NAMALWA (cell line): ENCODE measurements around the gene GPR15.

ENCODE experiments used
- DNase-seq: peaks from one replicate; pipeline ENCODE4 v3.0.0-alpha.2; 2015; ENCODE audit warnings: low spot score

Gene GPR15

DNA sequence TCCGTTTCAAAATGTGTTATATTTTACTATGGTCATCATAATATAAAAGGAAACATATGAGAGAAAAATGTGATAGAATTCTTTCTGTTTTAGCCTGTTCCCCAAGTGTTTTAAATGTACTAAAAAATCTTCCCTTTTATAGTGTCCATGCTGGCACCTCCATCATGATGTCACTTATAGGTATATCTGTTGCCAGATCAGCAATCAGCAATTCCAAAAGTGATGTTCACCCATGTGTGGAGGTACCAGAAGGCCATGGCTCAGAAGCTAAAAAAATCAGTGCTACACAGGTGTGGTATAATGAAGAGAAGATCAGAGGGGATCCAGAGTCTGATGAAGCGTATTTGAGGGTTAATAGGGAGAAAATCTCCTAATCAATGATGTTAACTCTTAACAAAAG lies 1.1 kb upstream of the GPR15 start:
- DNase-seq, result no peak

- DNase-seq, result no peak
Observed at GRCh38 chr3:98532275-98532637, 478 bp downstream of the GPR15 start.

GRCh38 chr3:98532709-98533571 lies 1.2 kb downstream of the GPR15 start:
- no peak for DNase-seq

GRCh38 chr3:98534168-98534567 lies 2.4 kb downstream of the GPR15 start:
- DNase-seq, result no peak

DNA sequence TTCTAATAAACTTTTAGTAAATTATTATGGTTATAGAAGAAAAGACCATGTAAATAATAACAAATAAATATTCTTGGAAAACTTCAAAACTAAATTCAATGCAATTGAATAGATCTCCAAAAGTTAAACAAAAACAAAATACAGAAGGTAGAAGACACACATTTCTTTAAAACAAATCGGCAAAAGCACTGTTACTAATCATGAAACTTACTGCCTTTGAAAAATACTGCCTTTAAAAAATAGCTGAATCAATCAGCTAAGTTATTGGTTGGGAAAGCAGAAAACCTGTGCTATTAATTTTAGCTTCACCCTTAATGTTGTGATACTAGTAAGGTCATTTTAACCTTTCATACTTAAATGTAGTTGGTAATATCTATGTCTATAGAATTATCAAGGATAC lies 3.0 kb downstream of the GPR15 start:
- DNase-seq, result no peak

DNA sequence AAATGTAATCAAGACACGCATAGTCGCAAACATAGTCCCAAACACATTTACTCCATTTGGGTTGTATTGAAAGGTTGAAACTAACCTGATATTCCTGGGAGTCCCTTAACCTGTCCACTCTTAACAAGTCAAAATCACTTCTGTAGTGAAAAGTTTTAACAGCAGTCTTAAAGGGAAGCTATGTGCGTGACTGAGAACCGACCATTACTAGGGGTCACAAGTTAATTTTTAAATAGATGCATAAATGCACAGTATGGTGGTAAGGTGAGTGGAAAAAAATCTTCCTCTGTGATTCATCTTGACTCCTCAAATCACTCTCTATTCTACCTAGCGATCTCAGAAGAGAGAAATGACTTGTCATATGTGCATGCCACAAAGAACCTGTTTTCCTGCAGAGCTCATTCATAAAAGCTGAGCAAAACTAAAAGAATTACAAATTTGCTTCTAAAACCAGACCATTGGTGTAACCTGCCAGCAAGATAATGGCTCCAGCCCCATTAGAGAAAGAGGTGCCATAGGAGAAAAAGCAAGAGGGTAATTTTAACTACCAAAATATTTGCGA lies 4.8 kb downstream of the GPR15 start:
- no peak for DNase-seq

- DNase-seq, result peak; percentile 63
Observed at GRCh38 chr3:98540346-98540745, 8.6 kb downstream of the GPR15 start.

- DNase-seq, result no peak
Observed at GRCh38 chr3:98541695-98542094, 9.9 kb downstream of the GPR15 start.

DNA sequence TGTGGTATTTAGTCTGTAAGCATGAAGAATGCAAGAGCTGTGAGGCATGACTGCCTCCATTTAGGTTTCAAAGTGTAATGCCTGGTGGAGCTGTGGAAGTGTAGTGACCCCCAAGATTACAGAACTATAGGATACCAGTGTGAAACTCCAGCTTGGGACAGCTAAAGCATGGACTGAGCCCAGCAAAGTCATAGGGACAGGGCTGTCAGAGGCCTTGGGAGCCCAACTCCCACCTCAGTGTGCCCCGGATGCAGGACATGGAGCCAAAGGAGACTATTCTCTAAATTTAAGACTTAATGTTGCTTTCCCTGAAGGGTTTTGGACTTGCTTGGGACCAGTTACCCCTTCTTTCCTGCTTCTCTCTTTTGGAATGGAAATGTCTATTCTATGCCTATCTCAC lies 10.8 kb downstream of the GPR15 start:
- no peak for DNase-seq

- no peak for DNase-seq
Observed at GRCh38 chr3:98545940-98546339, 14.2 kb downstream of the GPR15 start.

- no peak for DNase-seq
Observed at GRCh38 chr3:98548544-98548943, 16.8 kb downstream of the GPR15 start.

DNA sequence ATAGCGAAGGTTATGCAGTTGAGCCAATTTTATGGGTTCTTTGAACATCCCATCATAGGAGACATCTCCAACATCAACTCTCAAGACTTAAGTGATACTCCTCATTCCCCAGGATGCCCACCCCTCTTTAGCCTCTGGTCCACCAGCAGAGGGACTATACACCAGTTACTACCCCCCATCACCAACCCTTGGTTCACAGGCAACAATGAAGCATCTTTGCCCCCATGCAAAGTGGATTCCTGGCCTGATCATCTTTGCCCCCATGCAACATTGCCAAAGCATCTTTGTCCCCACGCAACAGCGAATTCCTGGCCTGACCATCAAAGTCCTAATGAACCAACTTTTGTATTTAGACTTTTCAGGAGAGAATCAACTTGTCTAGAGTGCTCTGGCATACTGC lies 19.1 kb downstream of the GPR15 start:
- DNase-seq, result no peak

DNA sequence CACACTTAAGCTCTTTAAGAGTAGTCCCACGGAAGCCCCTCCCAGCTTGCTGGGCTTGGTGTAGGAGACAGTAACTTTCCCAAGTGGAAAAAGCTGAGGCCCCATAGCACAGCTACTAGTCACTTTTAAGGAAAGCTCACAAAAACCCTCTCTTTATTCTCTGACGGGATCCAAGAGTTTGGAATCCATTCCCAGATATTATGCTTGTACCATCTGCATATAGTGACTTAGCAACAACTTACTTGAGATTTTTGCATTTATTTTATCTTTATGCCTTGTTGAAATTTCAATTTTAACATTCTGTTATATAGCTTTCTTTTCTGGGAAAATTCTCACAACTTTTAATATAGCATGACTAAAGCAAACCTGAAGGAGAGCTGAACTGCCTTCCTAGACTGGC lies 19.5 kb downstream of the GPR15 start:
- DNase-seq, result no peak

- no peak for DNase-seq
Observed at GRCh38 chr3:98551754-98552153, 20.0 kb downstream of the GPR15 start.

- no peak for DNase-seq
Observed at GRCh38 chr3:98552232-98553020, 20.6 kb downstream of the GPR15 start.

- no peak for DNase-seq
Observed at GRCh38 chr3:98553021-98553563, 21.3 kb downstream of the GPR15 start.

DNA sequence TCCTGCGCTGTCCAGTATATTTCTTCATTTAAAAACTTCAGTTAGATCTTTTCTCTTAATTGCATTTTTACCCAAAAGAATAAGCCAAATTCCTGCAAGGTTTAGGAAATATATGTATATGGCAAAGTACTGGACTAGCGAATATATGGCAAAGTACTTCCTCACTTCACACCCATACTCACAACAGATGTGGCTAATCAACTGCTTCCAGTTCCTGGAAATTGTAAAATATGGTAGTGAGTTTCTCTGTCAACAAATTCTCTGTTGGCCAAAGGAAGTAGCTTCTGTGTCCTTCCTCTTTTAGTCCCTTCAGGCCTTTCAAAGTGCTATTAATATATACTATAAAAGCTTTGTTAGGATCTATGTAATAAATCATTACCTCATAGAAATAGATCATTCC lies 22.0 kb downstream of the GPR15 start:
- no peak for DNase-seq

- DNase-seq, result no peak
Observed at GRCh38 chr3:98554580-98554979, 22.8 kb downstream of the GPR15 start.

- no peak for DNase-seq
Observed at GRCh38 chr3:98555025-98555379, 23.2 kb downstream of the GPR15 start.

GRCh38 chr3:98556164-98557130 lies 24.7 kb downstream of the GPR15 start:
- no peak for DNase-seq

DNA sequence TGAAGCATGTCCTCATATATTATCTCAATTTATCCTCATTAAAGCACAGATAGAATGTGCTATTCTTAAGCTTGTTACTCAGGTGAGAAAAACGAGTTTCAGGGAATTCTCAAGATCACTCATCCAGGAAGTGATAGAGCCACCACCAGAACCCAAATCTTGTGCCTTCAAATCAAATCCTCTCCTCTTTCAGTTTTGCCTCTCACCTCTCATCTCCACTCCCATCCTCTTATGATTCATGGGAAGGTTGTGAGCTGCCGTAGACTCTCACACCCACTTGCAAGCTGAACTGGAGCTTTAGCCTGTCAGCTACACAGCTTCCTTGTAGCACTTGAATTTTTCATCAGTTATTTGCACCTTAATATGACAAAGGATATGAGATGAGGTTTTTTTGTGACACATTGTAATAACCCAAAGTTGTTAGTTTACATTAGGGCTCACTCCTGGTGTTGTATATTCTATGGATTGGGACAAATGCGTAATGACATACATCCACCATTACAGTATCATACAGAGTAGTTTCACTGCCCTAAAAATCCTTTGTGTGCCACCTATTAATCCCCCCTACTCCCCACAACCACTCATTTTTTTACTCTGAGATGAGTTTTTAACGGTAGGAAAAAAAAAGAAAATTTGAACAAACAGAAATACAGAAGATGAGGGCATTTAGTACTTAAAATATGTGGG lies 25.7 kb downstream of the GPR15 start:
- DNase-seq, result no peak
